Measurements from ENCODE around the gene PRDX2.
A peak's percentile ranks its signal among the peaks of the same experiment; 100 is the strongest.
"Not testable (repeated sequence)": the region's sequence is repeated elsewhere in the genome, so short reads cannot be mapped to it uniquely, and the experiment has no call there.

PRDX2 gene

DNA sequence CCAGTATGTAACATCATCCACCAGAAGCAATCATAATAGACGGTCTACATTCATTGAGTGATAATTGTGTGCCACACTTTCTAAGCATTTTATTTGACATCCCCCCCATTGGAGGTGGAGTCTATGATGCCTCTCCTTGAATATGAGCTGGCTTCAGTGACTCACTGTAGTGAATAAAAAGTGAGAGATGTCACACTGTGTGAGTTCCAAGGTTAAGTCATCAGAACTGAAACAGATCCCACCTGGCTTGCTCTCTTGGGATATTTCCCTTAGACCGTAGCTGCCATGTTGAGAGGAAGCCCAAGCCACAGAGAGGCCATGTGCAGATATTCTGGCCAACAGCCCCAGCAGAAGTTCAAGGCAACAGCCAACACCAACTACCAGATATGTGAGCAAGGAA is 20.2 kb upstream of the PRDX2 start:
- no peak for DNase-seq (ENCODE audit: low read depth)
- TF ChIP-seq, protein P1, sequence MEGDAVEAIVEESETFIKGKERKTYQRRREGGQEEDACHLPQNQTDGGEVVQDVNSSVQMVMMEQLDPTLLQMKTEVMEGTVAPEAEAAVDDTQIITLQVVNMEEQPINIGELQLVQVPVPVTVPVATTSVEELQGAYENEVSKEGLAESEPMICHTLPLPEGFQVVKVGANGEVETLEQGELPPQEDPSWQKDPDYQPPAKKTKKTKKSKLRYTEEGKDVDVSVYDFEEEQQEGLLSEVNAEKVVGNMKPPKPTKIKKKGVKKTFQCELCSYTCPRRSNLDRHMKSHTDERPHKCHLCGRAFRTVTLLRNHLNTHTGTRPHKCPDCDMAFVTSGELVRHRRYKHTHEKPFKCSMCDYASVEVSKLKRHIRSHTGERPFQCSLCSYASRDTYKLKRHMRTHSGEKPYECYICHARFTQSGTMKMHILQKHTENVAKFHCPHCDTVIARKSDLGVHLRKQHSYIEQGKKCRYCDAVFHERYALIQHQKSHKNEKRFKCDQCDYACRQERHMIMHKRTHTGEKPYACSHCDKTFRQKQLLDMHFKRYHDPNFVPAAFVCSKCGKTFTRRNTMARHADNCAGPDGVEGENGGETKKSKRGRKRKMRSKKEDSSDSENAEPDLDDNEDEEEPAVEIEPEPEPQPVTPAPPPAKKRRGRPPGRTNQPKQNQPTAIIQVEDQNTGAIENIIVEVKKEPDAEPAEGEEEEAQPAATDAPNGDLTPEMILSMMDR (conservative IDR thresholded peaks at IDR 0.05; ENCODE audit: low read depth, low read length) = no peak
- H3K4me3 ChIP-seq (ENCODE audit: low read depth, low read length) = no peak overlapping the region

DNA sequence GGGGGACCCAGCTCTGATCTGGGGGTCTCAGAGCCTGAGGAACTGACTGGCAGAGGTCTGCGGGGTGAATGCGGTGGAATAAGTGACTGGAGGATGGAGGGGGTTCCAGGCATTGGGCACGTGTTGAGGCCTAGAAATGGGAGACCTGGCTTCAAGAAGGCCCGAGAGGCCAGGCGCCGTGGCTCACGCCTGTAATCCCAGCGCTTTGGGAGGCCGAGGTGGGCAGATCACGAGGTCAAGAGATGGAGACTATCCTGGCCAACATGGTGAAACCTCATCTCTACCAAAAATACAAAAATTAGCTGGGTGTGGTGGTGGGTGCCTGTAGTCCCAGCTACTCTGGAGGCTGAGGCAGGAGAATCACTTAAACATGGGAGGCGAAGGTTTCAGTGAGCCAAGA is 16.2 kb upstream of the PRDX2 start:
- H3K4me3 ChIP-seq (ENCODE audit: low read depth, low read length); DNase-seq (ENCODE audit: low read depth): not testable (repeated sequence)

DNA sequence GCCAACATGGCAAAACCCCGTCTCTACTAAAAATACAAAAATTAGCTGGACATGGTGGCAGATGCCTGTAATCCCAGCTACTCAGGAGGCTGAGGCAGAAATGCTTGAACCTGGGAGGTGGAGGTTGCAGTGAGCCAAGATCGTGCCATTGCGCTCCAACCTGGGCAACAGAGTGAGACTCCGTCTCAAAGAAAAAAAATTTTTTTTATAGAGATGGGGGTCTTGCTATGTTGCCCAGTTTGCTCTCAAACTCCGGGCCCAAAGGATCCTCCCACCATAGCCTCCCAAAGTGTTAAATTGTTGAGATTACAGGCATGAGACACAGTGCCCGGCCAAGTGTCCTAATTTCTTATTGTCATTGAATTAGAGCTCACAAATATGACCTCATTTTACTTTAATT is 15.6 kb upstream of the PRDX2 start:
- not testable (repeated sequence) for H3K4me3 ChIP-seq (ENCODE audit: low read depth, low read length); DNase-seq (ENCODE audit: low read depth)

DNA sequence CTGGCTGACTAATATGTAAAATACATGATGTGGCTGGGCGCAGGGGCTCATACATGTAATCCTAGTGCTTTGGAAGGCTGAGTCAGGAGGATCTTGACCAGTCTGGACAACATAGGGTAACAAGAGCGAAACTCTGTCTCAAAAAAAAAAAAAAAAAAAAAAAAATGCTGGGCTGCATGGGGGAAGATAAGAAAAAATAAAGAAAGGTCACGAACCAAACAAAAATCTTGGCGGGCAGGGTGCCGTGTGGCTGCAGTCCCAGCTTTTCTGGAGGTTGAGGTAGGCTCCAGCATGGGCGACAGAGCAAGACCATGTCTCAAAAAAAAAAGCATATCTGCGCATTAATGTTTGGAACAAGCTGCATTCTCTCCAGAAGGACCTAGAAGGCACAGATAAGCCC is 13.5 kb upstream of the PRDX2 start:
- H3K4me3 ChIP-seq (ENCODE audit: low read depth, low read length) = no peak overlapping the region
- DNase-seq (ENCODE audit: low read depth) = no peak
- TF ChIP-seq, protein P1 (conservative IDR thresholded peaks at IDR 0.05; ENCODE audit: low read depth, low read length) = no peak

DNA sequence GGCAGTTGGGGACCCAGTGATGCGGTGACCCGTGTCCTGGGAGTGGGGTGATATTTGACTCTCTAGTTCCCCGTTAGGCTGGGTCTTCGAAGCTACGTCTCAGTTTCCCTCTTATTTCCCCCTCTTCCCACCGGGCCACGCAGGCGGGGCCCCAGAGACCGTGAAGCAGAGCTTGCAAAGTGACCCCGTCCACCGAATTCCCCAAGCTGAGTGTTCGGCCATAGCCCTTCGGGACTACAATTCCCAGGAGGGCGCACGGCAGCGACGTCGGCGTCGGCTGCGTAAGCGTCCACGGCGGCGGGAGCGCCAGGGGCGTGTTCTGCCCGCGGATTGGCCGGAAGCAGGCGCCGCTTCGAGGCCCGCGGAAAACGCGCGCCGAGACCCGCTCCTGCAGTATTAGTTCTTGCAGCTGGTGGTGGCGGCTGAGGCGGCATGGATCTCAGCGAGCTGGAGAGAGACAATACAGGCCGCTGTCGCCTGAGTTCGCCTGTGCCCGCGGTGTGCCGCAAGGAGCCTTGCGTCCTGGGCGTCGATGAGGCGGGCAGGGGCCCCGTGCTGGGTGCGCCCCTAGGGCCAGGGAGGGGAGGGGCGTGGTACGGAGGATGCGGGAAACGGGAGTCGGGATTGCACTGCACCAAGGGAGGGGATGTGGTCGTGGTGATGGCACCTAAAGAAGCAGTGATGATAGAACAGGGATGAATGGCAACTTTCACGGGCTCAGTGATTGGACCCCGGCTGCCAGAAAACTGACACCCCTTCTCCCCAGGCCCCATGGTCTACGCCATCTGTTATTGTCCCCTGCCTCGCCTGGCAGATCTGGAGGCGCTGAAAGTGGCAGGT is 4.9 kb upstream of the PRDX2 start, which contains the start of gene RNASEH2A:
RNASEH2A (plus strand) TSS at position 343 of the 840 bp plus-strand sequence; CDS start at position 433, 90 bp downstream.
- DNase-seq (ENCODE audit: low read depth) = peak; percentile 94
- TF ChIP-seq, protein P1 (conservative IDR thresholded peaks at IDR 0.05; ENCODE audit: low read depth, low read length) = no peak
- peak within 1 kb of the TSS; percentile 76 for H3K4me3 ChIP-seq (ENCODE audit: low read depth, low read length)

DNA sequence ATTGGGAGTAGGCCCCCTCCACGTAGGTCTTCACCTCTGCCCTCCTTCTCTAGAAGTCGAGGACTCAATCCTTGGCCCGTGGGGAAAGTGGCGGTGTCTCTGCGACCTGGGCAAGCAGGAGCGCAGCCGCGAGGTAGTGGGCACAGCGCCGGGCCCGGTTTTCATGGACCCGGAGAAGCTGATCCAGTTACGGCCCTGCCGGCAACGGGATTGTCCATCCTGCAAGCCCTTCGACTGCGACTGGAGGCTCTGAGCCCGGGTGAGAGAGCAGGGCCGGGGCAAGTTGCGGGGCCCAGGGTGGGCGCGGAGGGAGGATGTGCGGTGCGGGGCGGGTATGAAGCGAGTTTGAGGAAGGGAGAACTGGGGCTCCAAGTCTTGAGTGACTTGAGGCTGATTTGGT is 2.5 kb upstream of the PRDX2 start:
- DNase-seq (ENCODE audit: low read depth) = no peak
- TF ChIP-seq, protein P1 (conservative IDR thresholded peaks at IDR 0.05; ENCODE audit: low read depth, low read length) = no peak
- no peak overlapping the region for H3K4me3 ChIP-seq (ENCODE audit: low read depth, low read length)

DNA sequence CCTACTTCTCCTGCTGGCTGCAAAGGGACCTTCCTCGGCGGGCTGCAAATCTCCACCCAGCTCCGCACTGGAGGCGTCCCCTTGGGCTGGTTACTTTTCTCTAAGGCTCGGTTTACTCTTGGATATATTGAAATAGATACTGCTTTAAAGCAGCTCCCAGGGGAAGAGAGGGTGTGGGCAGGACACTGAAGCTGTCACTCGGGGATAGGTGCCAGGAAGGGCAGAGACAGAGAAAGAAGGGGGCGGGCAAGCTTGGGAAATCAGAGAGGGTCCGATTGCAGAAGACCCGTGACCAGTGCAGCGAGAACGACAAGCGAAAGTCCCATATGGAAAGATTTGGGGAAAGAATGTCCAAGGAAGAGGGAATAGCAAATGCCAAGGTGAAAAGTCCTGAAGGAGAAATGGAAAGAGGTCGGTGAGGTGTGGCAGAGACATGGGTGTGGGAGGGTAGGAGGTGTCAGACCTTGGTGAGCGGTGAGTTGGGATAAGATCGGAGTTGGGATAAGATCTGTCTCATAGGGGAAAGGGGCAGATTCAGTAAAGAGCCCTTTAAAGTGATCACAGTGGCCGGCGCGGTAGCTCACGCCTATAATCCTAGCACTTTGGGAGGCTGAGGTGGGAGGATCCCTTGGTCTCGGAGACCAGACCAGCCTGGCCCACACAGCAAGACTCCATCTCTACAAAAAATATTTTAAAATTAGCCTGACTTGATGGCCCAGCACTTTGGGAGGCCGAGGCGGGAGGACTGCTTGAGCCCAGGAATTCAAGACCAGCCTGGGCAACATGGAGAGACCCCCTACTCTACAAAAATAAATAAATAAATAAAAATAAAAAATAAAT is 887 bp upstream of the PRDX2 start:
- no peak for DNase-seq (ENCODE audit: low read depth)
- peak overlapping the region; percentile 89 for H3K4me3 ChIP-seq (ENCODE audit: low read depth, low read length)
- TF ChIP-seq, protein P1 (conservative IDR thresholded peaks at IDR 0.05; ENCODE audit: low read depth, low read length) = peak; percentile 25
